CD14-positive monocyte (primary cell): Measurements from ENCODE around the gene ADIRF. TPM values are rescaled to one million over a fixed set of nuclear protein-coding genes. Genes with fewer than 3 reads are reported as not detected.
"Not testable (repeated sequence)": the region's sequence is repeated elsewhere in the genome, so short reads cannot be mapped to it uniquely, and the experiment has no call there.

Experiments used
- DNase-seq, 3 donors: peaks; one replicate each; pipeline ENCODE4 v3.0.0-alpha.2; 2011 to 2022
- H2AFZ ChIP-seq: 2 replicates; pipeline ENCODE4 v1.6.0; 2012; ENCODE audit warnings: mild to moderate bottlenecking, low read depth, low read length, inconsistent platforms; ENCODE audit not compliant: insufficient read depth, poor library complexity, severe bottlenecking
- H3K27ac ChIP-seq, 2 donors: 1 replicate in 1 of 2; 2 replicates in 1 of 2; pipeline ENCODE4 v1.5.1; 2012 to 2013; ENCODE audit warnings: low read length in 2 of 2, control low read depth in 1 of 2, inconsistent platforms in 1 of 2, low read depth in 1 of 2, mild to moderate bottlenecking in 1 of 2
- H3K27me3 ChIP-seq, 2 donors: one replicate each; pipeline versions ENCODE4 v1.6.0 to v1.6.1; 2011 to 2013; ENCODE audit warnings: low read length in 2 of 2; ENCODE audit not compliant: control insufficient read depth in 2 of 2, insufficient read depth in 2 of 2
- H3K36me3 ChIP-seq, 2 donors: replicated peaks in 1 of 2; 1 replicate in 1 of 2; 2 replicates in 1 of 2; pipeline versions ENCODE4 v1.5.1 to v1.6.1; 2012 to 2013; ENCODE audit warnings: low read length in 2 of 2, control low read depth in 1 of 2, inconsistent platforms in 1 of 2, mild to moderate bottlenecking in 1 of 2; ENCODE audit not compliant: insufficient read depth in 2 of 2, control insufficient read depth in 1 of 2
- H3K4me1 ChIP-seq, 2 donors: 1 replicate in 1 of 2; 2 replicates in 1 of 2; pipeline versions ENCODE4 v1.5.1 to v1.6.1; 2012 to 2013; ENCODE audit warnings: low read length in 2 of 2, control low read depth in 1 of 2, inconsistent platforms in 1 of 2, mild to moderate bottlenecking in 1 of 2, moderate library complexity in 1 of 2; ENCODE audit not compliant: insufficient read depth in 2 of 2, control insufficient read depth in 1 of 2
- H3K4me2 ChIP-seq: replicated peaks from 2 replicates; pipeline ENCODE3; 2012; ENCODE audit warnings: low read length, moderate library complexity, mild to moderate bottlenecking; ENCODE audit not compliant: poor library complexity, severe bottlenecking; ENCODE audit errors: extremely low read depth
- H3K4me3 ChIP-seq, 3 experiments: fragments of 200-600 bp in 1 of 3; sonication (generic) in 1 of 3; replicated peaks in 1 of 3; 1 replicate in 2 of 3; 2 replicates in 1 of 3; pipeline ENCODE4 v1.5.1; 2011 to 2013; ENCODE audit warnings: low read length in 3 of 3, mild to moderate bottlenecking in 3 of 3, control low read depth in 2 of 3, low read depth in 2 of 3, inconsistent platforms in 1 of 3, moderate library complexity in 1 of 3
- H3K79me2 ChIP-seq: 2 replicates; pipeline ENCODE4 v1.6.0; 2012; ENCODE audit warnings: mild to moderate bottlenecking, control low read depth, inconsistent platforms, low read length, moderate library complexity; ENCODE audit not compliant: insufficient read depth
- H3K9ac ChIP-seq: 2 replicates; pipeline ENCODE4 v1.6.0; 2017; ENCODE audit warnings: low read length, mild to moderate bottlenecking; ENCODE audit not compliant: insufficient read depth, poor library complexity, severe bottlenecking
- H3K9me3 ChIP-seq, 2 donors: replicated peaks in 1 of 2; 1 replicate in 1 of 2; 2 replicates in 1 of 2; pipeline versions ENCODE4 v1.5.1 to v1.6.1; 2012 to 2013; ENCODE audit warnings: low read length in 2 of 2, control low read depth in 1 of 2; ENCODE audit not compliant: control insufficient read depth in 1 of 2, insufficient read depth in 1 of 2
- H4K20me1 ChIP-seq: 2 replicates; pipeline ENCODE4 v1.6.0; 2012; ENCODE audit warnings: mild to moderate bottlenecking, low read length, control low read depth, moderate library complexity; ENCODE audit not compliant: insufficient read depth
- H3K27ac Mint-ChIP-seq, 7 donors: one replicate each; pipeline ENCODE4 v1.8.0; 2020; ENCODE audit warnings: mild to moderate bottlenecking in 7 of 7, mixed read lengths in 7 of 7, moderate library complexity in 6 of 7, inconsistent platforms in 2 of 7
- H3K27me3 Mint-ChIP-seq, 3 donors: one replicate each; pipeline ENCODE4 v1.8.0; 2021 to 2022; ENCODE audit warnings: low read depth in 3 of 3, mild to moderate bottlenecking in 3 of 3, mixed read lengths in 3 of 3, moderate library complexity in 3 of 3, inconsistent platforms in 1 of 3
- H3K36me3 Mint-ChIP-seq, 2 donors: one replicate each; pipeline ENCODE4 v1.8.0; 2020; ENCODE audit warnings: mixed read lengths in 2 of 2, inconsistent platforms in 1 of 2, mild to moderate bottlenecking in 1 of 2
- H3K4me1 Mint-ChIP-seq: one replicate; pipeline ENCODE4 v1.8.0; 2020; ENCODE audit warnings: mild to moderate bottlenecking, mixed read lengths
- H3K4me3 Mint-ChIP-seq, 2 donors: one replicate each; pipeline ENCODE4 v1.8.0; 2020; ENCODE audit warnings: mild to moderate bottlenecking in 2 of 2, mixed read lengths in 2 of 2, moderate library complexity in 1 of 2
- H3K9me3 Mint-ChIP-seq, 7 donors: one replicate each; pipeline ENCODE4 v1.8.0; 2020 to 2022; ENCODE audit warnings: mixed read lengths in 7 of 7, mild to moderate bottlenecking in 6 of 7, moderate library complexity in 6 of 7, inconsistent platforms in 2 of 7
- WGBS: methylation state at CpG from one replicate; pipeline ENCODE4 v1.1.5; 2013; ENCODE audit warnings: missing lambda C conversion rate; ENCODE audit not compliant: insufficient coverage; 5-methylcytosine and 5-hydroxymethylcytosine counted together
- intact Hi-C, 2 donors: fragments of 100-400 bp; cut with micrococcal nuclease; formaldehyde crosslinking; loops; one replicate each; pipeline versions ENCODE4 v1.15.0 to v1.15.1; 2023
- polyA plus RNA-seq, 3 donors: library from polyadenylated mRNA; depleted of rRNA in 1 of 3; unstranded in 2 of 3; stranded (reverse) in 1 of 3; fragments of 300-500 nt in 2 of 3; fragments of >200 nt in 1 of 3; fragmentation: Illumina TruSeq in 2 of 3; gene quantifications; 1 replicate in 2 of 3; 2 replicates in 1 of 3; pipeline ENCODE4 v1.2.3, GENCODE V29; 2012 to 2021
- TF ChIP-seq, protein P1 (sequence below): fragments of 200-600 bp; IDR thresholded peaks from one replicate; pipeline ENCODE4 v1.8.0; 2022; ENCODE audit warnings: antibody characterized with exemption, mild to moderate bottlenecking

Gene ADIRF
- polyA plus RNA-seq, 3 donors = 0.19 TPM; not detected in 2

DNA sequence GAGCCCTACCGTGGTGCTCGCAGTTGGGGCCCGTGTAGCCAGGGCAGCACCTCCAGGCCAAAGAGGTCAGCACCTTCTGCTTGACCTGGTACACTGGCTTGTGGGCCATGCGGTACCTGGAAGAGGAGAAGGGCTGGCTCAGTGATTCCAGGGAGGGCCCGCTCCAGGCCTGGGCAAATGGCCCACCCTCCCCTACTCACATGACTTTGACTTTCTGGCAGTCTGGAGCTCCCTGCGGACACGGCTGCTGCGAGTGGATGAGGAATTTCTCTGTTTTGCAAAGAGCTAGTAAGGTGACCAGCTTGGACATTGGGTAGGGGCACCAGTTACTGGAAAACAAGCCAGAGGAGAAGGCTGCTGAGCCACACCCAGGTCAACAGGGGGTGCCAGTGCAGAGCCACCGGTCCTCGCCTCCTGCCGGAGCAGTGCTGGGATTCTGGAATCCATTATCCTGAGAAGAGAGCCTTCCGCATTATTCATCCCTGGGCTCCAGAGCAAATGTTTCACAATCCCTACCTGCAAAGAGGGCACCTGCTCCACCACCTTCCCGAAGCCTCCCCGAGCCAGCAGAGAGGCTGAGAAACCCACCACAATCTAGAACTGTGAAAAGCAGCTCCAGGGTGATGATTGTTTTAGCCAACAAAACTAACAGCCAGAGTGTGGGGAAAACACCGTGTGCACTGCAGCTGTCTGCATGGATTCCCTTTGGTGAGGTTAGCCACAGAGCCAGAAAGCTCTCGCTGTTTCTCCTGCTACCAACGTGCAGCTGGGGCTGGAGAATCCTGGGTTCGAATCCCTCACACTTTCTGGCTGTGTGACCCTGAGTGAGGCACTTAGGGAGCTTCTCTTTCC, 22.7 kb upstream of the ADIRF start:
- Histone ChIP-seq H3K4me1 (no peaks in the 10 kb centered on the region), H4K20me1 (no peaks in the 10 kb centered on the region), H3K27me3 (no peaks in the 10 kb centered on the region), H3K79me2 (no peaks in the 10 kb centered on the region), H3K36me3 (no peaks in the 10 kb centered on the region), H3K4me2 (no peak overlapping the region), H3K9ac (no peak overlapping the region), H2AFZ (no peak overlapping the region), H3K9me3 (no peaks in the 10 kb centered on the region), H3K27ac (no peak overlapping the region), H3K4me3 (no peak overlapping the region)
- TF ChIP-seq, protein P1, sequence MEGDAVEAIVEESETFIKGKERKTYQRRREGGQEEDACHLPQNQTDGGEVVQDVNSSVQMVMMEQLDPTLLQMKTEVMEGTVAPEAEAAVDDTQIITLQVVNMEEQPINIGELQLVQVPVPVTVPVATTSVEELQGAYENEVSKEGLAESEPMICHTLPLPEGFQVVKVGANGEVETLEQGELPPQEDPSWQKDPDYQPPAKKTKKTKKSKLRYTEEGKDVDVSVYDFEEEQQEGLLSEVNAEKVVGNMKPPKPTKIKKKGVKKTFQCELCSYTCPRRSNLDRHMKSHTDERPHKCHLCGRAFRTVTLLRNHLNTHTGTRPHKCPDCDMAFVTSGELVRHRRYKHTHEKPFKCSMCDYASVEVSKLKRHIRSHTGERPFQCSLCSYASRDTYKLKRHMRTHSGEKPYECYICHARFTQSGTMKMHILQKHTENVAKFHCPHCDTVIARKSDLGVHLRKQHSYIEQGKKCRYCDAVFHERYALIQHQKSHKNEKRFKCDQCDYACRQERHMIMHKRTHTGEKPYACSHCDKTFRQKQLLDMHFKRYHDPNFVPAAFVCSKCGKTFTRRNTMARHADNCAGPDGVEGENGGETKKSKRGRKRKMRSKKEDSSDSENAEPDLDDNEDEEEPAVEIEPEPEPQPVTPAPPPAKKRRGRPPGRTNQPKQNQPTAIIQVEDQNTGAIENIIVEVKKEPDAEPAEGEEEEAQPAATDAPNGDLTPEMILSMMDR = no peak
- H3K9me3 Mint-ChIP-seq = peaks cover 0 to 4% (median 2%) of the 10 kb centered on the region in 7 donors
- intact Hi-C loops = no loop called here
- no peaks in the 10 kb centered on the region for H3K36me3 Mint-ChIP-seq
- 91% methylated on average over 9 of the region's 18 CpGs for WGBS
- H3K4me3 Mint-ChIP-seq = no peak overlapping the region
- DNase-seq = no peak
- H3K27ac Mint-ChIP-seq = no peak overlapping the region
- H3K4me1 Mint-ChIP-seq = no peaks in the 10 kb centered on the region
- H3K27me3 Mint-ChIP-seq = peaks cover 3 to 12% (median 4%) of the 10 kb centered on the region in 3 donors

- H3K9ac ChIP-seq = no peak overlapping the region
- Mint-ChIP-seq H3K27me3 (peaks cover 4 to 12% (median 5%) of the 10 kb centered on the region in 3 donors), H3K4me1 (no peaks in the 10 kb centered on the region), H3K9me3 (peaks cover 0 to 6% (median 4%) of the 10 kb centered on the region in 7 donors), H3K27ac (peak overlapping the region in 1 of 7 donors; percentile 31), H3K36me3 (no peaks in the 10 kb centered on the region), H3K4me3 (no peak overlapping the region)
- H2AFZ ChIP-seq = no peak overlapping the region
- TF ChIP-seq, protein P1 = no peak
- no peak overlapping the region for H3K4me2 ChIP-seq
- peaks cover 0 to under 1% of the 10 kb centered on the region in 2 donors for H3K9me3 ChIP-seq
- WGBS = 92% methylated on average over 12 of the region's 13 CpGs
- no peaks in the 10 kb centered on the region for H3K36me3 ChIP-seq
- intact Hi-C loops = no loop called here
- no peaks in the 10 kb centered on the region for H3K4me1 ChIP-seq
- no peaks in the 10 kb centered on the region for H4K20me1 ChIP-seq
- H3K27me3 ChIP-seq = no peaks in the 10 kb centered on the region
- no peak for DNase-seq
- H3K27ac ChIP-seq = no peak overlapping the region
- H3K4me3 ChIP-seq = no peak overlapping the region
- H3K79me2 ChIP-seq = no peaks in the 10 kb centered on the region
Observed at GRCh38 chr10:86946213-86947155, 21.8 kb upstream of the ADIRF start.

DNA sequence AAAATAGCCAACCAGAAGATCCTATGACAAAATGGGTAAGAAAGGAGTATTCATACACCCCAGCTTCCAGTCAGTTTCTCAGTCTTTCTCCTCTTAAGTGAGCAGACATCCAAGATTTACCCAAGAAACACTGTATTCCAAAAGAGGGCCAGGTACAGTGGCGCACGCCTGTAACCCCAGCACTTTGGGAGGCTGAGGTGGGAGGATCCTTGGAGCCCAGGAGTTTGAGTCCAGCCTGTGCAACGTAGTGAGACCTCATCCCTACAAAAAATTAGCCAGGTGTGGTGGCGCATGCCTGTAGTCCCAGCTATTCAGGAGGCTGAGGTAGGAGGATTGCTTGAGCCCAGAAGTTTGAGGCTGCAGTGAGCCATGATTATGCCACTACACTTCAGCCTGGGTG, 20.5 kb upstream of the ADIRF start:
- WGBS = no CpG with 5 or more reads among the region's 4 CpGs
- intact Hi-C loops, H3K79me2 ChIP-seq, H3K9ac ChIP-seq, H4K20me1 ChIP-seq, H3K4me1 ChIP-seq, H3K36me3 Mint-ChIP-seq, H3K4me2 ChIP-seq, H3K27ac ChIP-seq, H3K27ac Mint-ChIP-seq, H3K36me3 ChIP-seq, H3K4me3 Mint-ChIP-seq, DNase-seq, H3K4me3 ChIP-seq, H2AFZ ChIP-seq, H3K27me3 ChIP-seq, H3K4me1 Mint-ChIP-seq: not testable (repeated sequence)
- Mint-ChIP-seq H3K9me3 (peaks cover 10 to 17% (median 16%) of the 10 kb centered on the region in 7 donors), H3K27me3 (peaks cover 4 to 12% (median 8%) of the 10 kb centered on the region in 3 donors)
- H3K9me3 ChIP-seq = peaks cover 12 to 14% of the 10 kb centered on the region in 2 donors
